CD4-positive, alpha-beta T cell treated with Interleukin-6 for 4 hours (primary cell): ENCODE results near the gene KDELR3.

Source experiments
- DNase-seq: peaks from one replicate; pipeline ENCODE4 v3.0.0-alpha.2; 2020; ENCODE audit warnings: mixed read lengths

KDELR3 gene

DNA sequence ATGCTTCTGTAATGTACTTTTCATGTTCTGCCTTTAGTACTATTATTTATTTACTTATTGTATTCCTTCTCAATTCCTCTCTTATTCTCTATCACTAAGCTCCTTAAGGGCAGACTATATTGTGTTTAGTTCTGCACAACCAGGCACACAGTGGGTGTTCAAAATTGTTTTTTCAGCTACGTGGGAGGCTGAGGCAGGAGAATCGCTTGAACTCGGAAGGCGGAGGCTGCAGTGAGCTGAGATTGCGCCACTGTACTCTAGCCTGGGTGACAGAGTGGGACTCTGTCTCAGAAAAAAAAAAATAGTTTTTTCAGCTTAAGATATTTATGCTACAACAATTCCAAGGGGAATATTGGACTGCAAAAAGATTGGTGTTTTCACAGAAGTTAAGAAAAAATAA lies 55.6 kb downstream of the KDELR3 start:
- no peak for DNase-seq

DNA sequence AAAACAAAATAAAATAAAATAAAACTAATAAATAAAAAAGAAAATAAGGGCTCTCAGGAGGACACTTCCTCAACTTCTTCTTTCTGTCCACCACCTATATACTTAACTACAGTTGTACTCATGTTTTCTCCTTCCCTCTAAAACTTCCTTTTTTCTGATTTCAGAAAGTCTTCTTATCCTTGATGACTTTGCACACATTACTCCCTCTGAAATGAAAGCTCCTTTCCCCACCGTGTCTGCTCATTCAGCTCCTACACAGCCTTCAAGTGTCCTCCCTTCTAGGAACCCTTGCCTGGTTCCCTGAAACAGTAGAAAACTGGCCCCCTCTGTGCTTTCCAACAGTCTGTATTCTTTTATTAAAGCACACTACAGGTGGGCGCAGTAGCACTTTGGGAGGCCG lies 56.5 kb downstream of the KDELR3 start:
- no peak for DNase-seq

DNA sequence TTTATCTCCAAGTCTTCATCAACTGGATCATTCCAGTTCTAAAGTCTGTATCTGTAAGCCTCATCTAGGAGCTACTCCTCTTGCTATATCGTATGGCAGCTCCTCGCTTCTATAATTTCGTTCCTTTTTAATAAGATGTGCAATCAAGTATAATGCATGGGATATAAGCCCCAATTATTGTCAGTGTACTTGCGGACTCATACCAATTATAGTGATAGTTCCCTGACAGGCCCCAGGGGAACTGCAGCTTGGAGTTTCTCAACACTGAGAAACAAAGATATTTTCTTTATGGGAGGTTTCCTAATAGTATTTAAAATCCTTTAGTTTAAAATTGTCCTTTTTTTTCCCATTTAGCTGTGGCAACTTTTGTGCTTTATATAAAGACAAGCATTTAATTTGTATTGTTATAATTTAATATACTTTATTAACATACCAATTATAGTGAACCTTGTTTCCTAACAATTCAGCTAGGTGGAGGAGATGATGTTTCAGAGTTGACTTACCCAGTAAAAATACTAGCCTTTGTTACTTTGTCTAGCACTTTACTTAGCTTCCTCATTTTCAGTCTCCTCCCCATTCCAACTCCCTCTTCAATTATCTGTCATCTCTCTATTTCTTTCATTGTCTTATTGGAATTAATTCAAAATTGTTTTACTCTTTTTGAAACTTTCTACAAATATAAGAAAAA lies 63.5 kb downstream of the KDELR3 start:
- DNase-seq = no peak
